Panc1 (cell line): Measurements from ENCODE around the gene TPT1. TPM values are rescaled to one million over a fixed set of nuclear protein-coding genes. Genes with fewer than 3 reads are reported as not detected.

Source experiments
- ATAC-seq: fragments of 200-7000 bp; cut with Tn5 transposase; 2 replicates; pipeline ENCODE4 v1.9.1; 2020; ENCODE audit warnings: mild to moderate bottlenecking, moderate library complexity
- BruUV-seq: library from RNA; stranded (reverse); fragments of 400-500 nt; replicated peaks from 2 replicates; lab custom pipeline; 2021; lab: Mats Ljungman, UMichigan
- CTCF ChIA-PET: fragments of 300-600 bp; sonication (Branson Sonifier 250); formaldehyde crosslinking; loops from one replicate; lab custom pipeline; 2022; ENCODE audit warnings: antibody characterized with exemption; lab: Charles Lee
- POLR2A ChIA-PET: fragments of 300-600 bp; sonication (Branson Sonifier 250); formaldehyde crosslinking; loops from one replicate; lab custom pipeline; 2022; ENCODE audit warnings: antibody characterized with exemption; lab: Charles Lee
- DNase-seq: peaks from one replicate; pipeline ENCODE4 v3.0.0-alpha.2; 2010; ENCODE audit warnings: low read depth, low spot score
- H3K27ac ChIP-seq: 2 replicates; pipeline ENCODE4 v1.5.1; 2011; ENCODE audit warnings: mild to moderate bottlenecking, low read length, inconsistent platforms
- H3K27me3 ChIP-seq: fragments of 200-500 bp; sonication (Bioruptor generic); 2 replicates; pipeline ENCODE4 v1.6.0; 2014; ENCODE audit warnings: low read length, inconsistent platforms; ENCODE audit not compliant: control insufficient read depth, insufficient read depth
- H3K36me3 ChIP-seq: fragments of 200-500 bp; sonication (Bioruptor generic); 2 replicates; pipeline ENCODE4 v1.5.1; 2014; ENCODE audit warnings: inconsistent platforms, mild to moderate bottlenecking, low read length, moderate library complexity; ENCODE audit not compliant: control insufficient read depth, insufficient read depth
- H3K4me1 ChIP-seq: 2 replicates; pipeline ENCODE4 v1.5.1; 2011; ENCODE audit warnings: inconsistent platforms, mild to moderate bottlenecking, low read length, moderate library complexity; ENCODE audit not compliant: control insufficient read depth, insufficient read depth
- H3K4me3 ChIP-seq, 2 experiments: 2 replicates each; pipeline ENCODE4 v1.5.1; 2011 to 2012; ENCODE audit warnings: low read depth in 2 of 2, low read length in 2 of 2, mild to moderate bottlenecking in 2 of 2, inconsistent platforms in 1 of 2, moderate library complexity in 1 of 2
- H3K9me3 ChIP-seq: fragments of 200-500 bp; sonication (Bioruptor generic); 2 replicates; pipeline ENCODE4 v1.5.1; 2014; ENCODE audit warnings: low read depth, mild to moderate bottlenecking, inconsistent platforms, low read length, moderate library complexity; ENCODE audit not compliant: control insufficient read depth, insufficient read depth
- CTCF ChIP-seq: fragments of 450-650 bp; IDR thresholded peaks from 2 replicates; pipeline ENCODE4 v1.5.1; 2017; ENCODE audit warnings: mild to moderate bottlenecking
- POLR2AphosphoS5 ChIP-seq: IDR thresholded peaks from 2 replicates; pipeline ENCODE4 v1.6.1; 2012; ENCODE audit warnings: mild to moderate bottlenecking, low read depth, low read length, moderate library complexity
- REST ChIP-seq, 2 experiments: IDR thresholded peaks; 2 replicates each; pipeline ENCODE4 v1.6.1; 2011 to 2012; ENCODE audit warnings: low read depth in 2 of 2, control low read depth in 1 of 2, low read length in 1 of 2, mild to moderate bottlenecking in 1 of 2, moderate library complexity in 1 of 2; ENCODE audit not compliant: insufficient read depth in 1 of 2
- SIN3A ChIP-seq: IDR thresholded peaks from 2 replicates; pipeline ENCODE4 v1.6.1; 2012; ENCODE audit warnings: low read depth, mild to moderate bottlenecking, low read length, moderate library complexity, borderline replicate concordance; ENCODE audit not compliant: insufficient read depth
- TCF7L2 ChIP-seq: IDR thresholded peaks from 2 replicates; pipeline ENCODE4 v1.6.1; 2011; ENCODE audit warnings: mild to moderate bottlenecking, low read depth, low read length, inconsistent platforms
- in situ Hi-C: cut with HindIII; loops from 2 replicates; pipeline ENCODE4 v1.10.0; 2016; ENCODE audit warnings: low sequenced_read_pairs, low pct_unique_long_range_greater_than_20kb
- intact Hi-C: fragments of 100-400 bp; cut with micrococcal nuclease; formaldehyde crosslinking; loops from one replicate; pipeline ENCODE4 v1.10.0; 2022; ENCODE audit not compliant: unreplicated experiment
- total RNA-seq: library from RNA; stranded (reverse); gene quantifications from one replicate; pipeline ENCODE4 v1.2.1, GENCODE V29; 2021; ENCODE audit not compliant: unreplicated experiment

Gene TPT1
- total RNA-seq, 1 experiment from 2014 or later = 939 TPM

- peak overlapping the region; percentile 71 to 82 for H3K4me3 ChIP-seq
- CTCF ChIA-PET = no interaction called here
- TF ChIP-seq SIN3A = no peak
- no peak for TF ChIP-seq TCF7L2
- TF ChIP-seq CTCF = no peak; the same call in 1 of the 2 replicates
- no peak; the same call in 1 of the 2 replicates for TF ChIP-seq POLR2AphosphoS5
- TF ChIP-seq REST (IDR thresholded peaks at IDR 0.05; ENCODE audit: insufficient read depth in 1 of 2, low read depth in 2 of 2, low read length in 1 of 2) = no peak
- DNase-seq (no peak), ATAC-seq (peak; percentile 49)
- in situ Hi-C loops = no loop called here
- H3K36me3 ChIP-seq = peaks cover 43% of the 10 kb centered on the region
- H3K27ac ChIP-seq = peak overlapping the region; percentile 85
- no TSS peak for BruUV-seq
- H3K4me1 ChIP-seq = peaks cover 23% of the 10 kb centered on the region
- H3K9me3 ChIP-seq = no peaks in the 10 kb centered on the region
- intact Hi-C loops = no loop called here
- H3K27me3 ChIP-seq = no peaks in the 10 kb centered on the region
- POLR2A ChIA-PET = interaction anchor here (0.6 to 0.7 kb wide), 2 partner anchors 10 to 78 kb away, joined by 5 to 13 read pairs; no protein-coding TSS in a partner anchor
Measured at GRCh38 chr13:45340422-45341033, 455 bp downstream of the TPT1 start.

- DNase-seq (no peak), ATAC-seq (no peak)
- H3K27ac ChIP-seq = peak overlapping the region; percentile 85
- in situ Hi-C loops = no loop called here
- TF ChIP-seq TCF7L2 (no peak), POLR2AphosphoS5 (no peak), REST (IDR thresholded peaks at IDR 0.05; ENCODE audit: insufficient read depth in 1 of 2, low read depth in 2 of 2, low read length in 1 of 2) (no peak), CTCF (no peak), SIN3A (no peak)
- BruUV-seq = no TSS peak
- ChIA-PET CTCF (no interaction called here), POLR2A (interaction anchor here (0.6 to 0.7 kb wide), 2 partner anchors 10 to 79 kb away, joined by 5 to 13 read pairs; no protein-coding TSS in a partner anchor)
- H3K9me3 ChIP-seq = no peaks in the 10 kb centered on the region
- intact Hi-C loops = no loop called here
- peaks cover 26% of the 10 kb centered on the region for H3K4me1 ChIP-seq
- no peaks in the 10 kb centered on the region for H3K27me3 ChIP-seq
- peaks cover 43% of the 10 kb centered on the region for H3K36me3 ChIP-seq
- peak overlapping the region; percentile 71 to 82 for H3K4me3 ChIP-seq
Measured at GRCh38 chr13:45339867-45340266, 1.1 kb downstream of the TPT1 start.
